Kidney (tissue), 14 donors: ENCODE data around the gene MRC2. TPM values are rescaled to one million over a fixed set of nuclear protein-coding genes. Genes with fewer than 3 reads are reported as not detected.

Source experiments
- DNase-seq, 5 donors: peaks; one replicate each; pipeline ENCODE4 v3.0.0-alpha.2; 2013 to 2020
- FAIRE-seq: peaks from 2 replicates; lab custom pipeline; 2012; peaks lifted over from hg19 to GRCh38; lab: Jason Lieb, UNC
- H3K27ac ChIP-seq, 2 donors: one replicate each; pipeline ENCODE4 v1.7.0; 2013; ENCODE audit warnings: low read depth in 2 of 2, low read length in 2 of 2, inconsistent platforms in 1 of 2
- H3K27me3 ChIP-seq: one replicate; pipeline ENCODE4 v1.7.1; 2013; ENCODE audit warnings: low read length, inconsistent platforms; ENCODE audit not compliant: control insufficient read depth, insufficient read depth
- H3K36me3 ChIP-seq, 3 donors: one replicate each; pipeline versions ENCODE4 v1.7.0 to v1.7.1; 2013; ENCODE audit warnings: low read length in 3 of 3, control low read depth in 1 of 3, inconsistent platforms in 1 of 3; ENCODE audit not compliant: insufficient read depth in 3 of 3, control insufficient read depth in 2 of 3
- H3K4me1 ChIP-seq, 3 donors: one replicate each; pipeline versions ENCODE4 v1.7.0 to v1.7.1; 2013; ENCODE audit warnings: low read length in 3 of 3, inconsistent platforms in 1 of 3, low read depth in 1 of 3; ENCODE audit not compliant: control insufficient read depth in 2 of 3, insufficient read depth in 2 of 3
- H3K4me3 ChIP-seq, 3 donors: one replicate each; pipeline versions ENCODE4 v1.7.0 to v1.8.1; 2013; ENCODE audit warnings: low read length in 3 of 3, control low read depth in 1 of 3, inconsistent platforms in 1 of 3
- H3K9ac ChIP-seq, 3 donors: one replicate each; pipeline versions ENCODE4 v1.7.0 to v1.7.1; 2013; ENCODE audit warnings: low read length in 3 of 3, control low read depth in 1 of 3, inconsistent platforms in 1 of 3
- H3K9me3 ChIP-seq, 3 donors: one replicate each; pipeline versions ENCODE4 v1.7.0 to v1.7.1; 2013; ENCODE audit warnings: low read length in 3 of 3, control low read depth in 1 of 3, inconsistent platforms in 1 of 3; ENCODE audit not compliant: control insufficient read depth in 2 of 3, insufficient read depth in 1 of 3
- intact Hi-C: fragments of 100-400 bp; cut with DNase I; formaldehyde crosslinking; loops from one replicate; pipeline ENCODE4 v1.11.1; 2022
- polyA plus RNA-seq: library from polyadenylated mRNA; stranded (reverse); fragments of 350-450 nt; fragmentation: Illumina TruSeq; extraction: RNeasy Lipid Tissue Mini Kit (QIAGEN cat#74804); gene quantifications from one replicate; pipeline ENCODE4 v1.2.3, GENCODE V29; 2014; ENCODE audit warnings: low read depth, low replicate concordance; ENCODE audit not compliant: insufficient read depth
- total RNA-seq: library from RNA; stranded (reverse); fragmentation: NEBNext Ultra II Directional; extraction: Animal tissue kit (Norgen Biotek cat#: 25700); gene quantifications from one replicate; pipeline ENCODE4 v1.2.1, GENCODE V29; 2021
- TF ChIP-seq, protein P1 (sequence below): IDR thresholded peaks from 3 replicates; pipeline ENCODE4 v1.5.1; 2012; ENCODE audit warnings: mild to moderate bottlenecking, moderate library complexity, borderline replicate concordance; ENCODE audit not compliant: insufficient read depth; ENCODE audit errors: extremely low read depth
- donor health status: control.
- donor health status: control.
- donor health status: control.
- donor health status: control.
- donor health status: control.
- donor health status: DM: yes; HTN: yes; CAD: no.
- donor health status: Normal renal cell carcinoma (clear cell type).

The MRC2 gene
- total and polyA plus RNA-seq, 2 donors from 2014 or later, result 18.0 to 23.7 TPM

- intact Hi-C loops, result loop anchor here (10.0 kb wide), 1 partner anchor 256 kb away; the partner anchor contains the start of gene TANC2
- Histone ChIP-seq H3K27ac (no peak overlapping the region), H3K4me3 (no peak overlapping the region), H3K27me3 (no peaks in the 10 kb centered on the region), H3K9me3 (peaks cover 0 to 5% (median 0%) of the 10 kb centered on the region in 3 donors), H3K9ac (no peak overlapping the region), H3K4me1 (peaks cover 0 to 13% (median 4%) of the 10 kb centered on the region in 3 donors), H3K36me3 (no peaks in the 10 kb centered on the region)
- TF ChIP-seq, protein P1, sequence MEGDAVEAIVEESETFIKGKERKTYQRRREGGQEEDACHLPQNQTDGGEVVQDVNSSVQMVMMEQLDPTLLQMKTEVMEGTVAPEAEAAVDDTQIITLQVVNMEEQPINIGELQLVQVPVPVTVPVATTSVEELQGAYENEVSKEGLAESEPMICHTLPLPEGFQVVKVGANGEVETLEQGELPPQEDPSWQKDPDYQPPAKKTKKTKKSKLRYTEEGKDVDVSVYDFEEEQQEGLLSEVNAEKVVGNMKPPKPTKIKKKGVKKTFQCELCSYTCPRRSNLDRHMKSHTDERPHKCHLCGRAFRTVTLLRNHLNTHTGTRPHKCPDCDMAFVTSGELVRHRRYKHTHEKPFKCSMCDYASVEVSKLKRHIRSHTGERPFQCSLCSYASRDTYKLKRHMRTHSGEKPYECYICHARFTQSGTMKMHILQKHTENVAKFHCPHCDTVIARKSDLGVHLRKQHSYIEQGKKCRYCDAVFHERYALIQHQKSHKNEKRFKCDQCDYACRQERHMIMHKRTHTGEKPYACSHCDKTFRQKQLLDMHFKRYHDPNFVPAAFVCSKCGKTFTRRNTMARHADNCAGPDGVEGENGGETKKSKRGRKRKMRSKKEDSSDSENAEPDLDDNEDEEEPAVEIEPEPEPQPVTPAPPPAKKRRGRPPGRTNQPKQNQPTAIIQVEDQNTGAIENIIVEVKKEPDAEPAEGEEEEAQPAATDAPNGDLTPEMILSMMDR, result no peak
- FAIRE-seq (no peak), DNase-seq (no peak)
Observed at GRCh38 chr17:62708587-62708986, 81.1 kb downstream of the MRC2 start.

- no peak overlapping the region for H3K27ac ChIP-seq
- FAIRE-seq (no peak), DNase-seq (peak in 3 of 5 donors; percentile 55 to 58 (median 57))
- peaks cover 0 to 6% (median 4%) of the 10 kb centered on the region in 3 donors for H3K4me1 ChIP-seq
- H3K9me3 ChIP-seq, result peaks cover 0 to 5% (median 0%) of the 10 kb centered on the region in 3 donors
- H3K9ac ChIP-seq, result no peak overlapping the region
- intact Hi-C loops, result no loop called here
- no peak overlapping the region for H3K4me3 ChIP-seq
- no peaks in the 10 kb centered on the region for H3K27me3 ChIP-seq
- no peaks in the 10 kb centered on the region for H3K36me3 ChIP-seq
- TF ChIP-seq, protein P1, result no peak
Observed at GRCh38 chr17:62712171-62712581, 84.7 kb downstream of the MRC2 start.

DNA sequence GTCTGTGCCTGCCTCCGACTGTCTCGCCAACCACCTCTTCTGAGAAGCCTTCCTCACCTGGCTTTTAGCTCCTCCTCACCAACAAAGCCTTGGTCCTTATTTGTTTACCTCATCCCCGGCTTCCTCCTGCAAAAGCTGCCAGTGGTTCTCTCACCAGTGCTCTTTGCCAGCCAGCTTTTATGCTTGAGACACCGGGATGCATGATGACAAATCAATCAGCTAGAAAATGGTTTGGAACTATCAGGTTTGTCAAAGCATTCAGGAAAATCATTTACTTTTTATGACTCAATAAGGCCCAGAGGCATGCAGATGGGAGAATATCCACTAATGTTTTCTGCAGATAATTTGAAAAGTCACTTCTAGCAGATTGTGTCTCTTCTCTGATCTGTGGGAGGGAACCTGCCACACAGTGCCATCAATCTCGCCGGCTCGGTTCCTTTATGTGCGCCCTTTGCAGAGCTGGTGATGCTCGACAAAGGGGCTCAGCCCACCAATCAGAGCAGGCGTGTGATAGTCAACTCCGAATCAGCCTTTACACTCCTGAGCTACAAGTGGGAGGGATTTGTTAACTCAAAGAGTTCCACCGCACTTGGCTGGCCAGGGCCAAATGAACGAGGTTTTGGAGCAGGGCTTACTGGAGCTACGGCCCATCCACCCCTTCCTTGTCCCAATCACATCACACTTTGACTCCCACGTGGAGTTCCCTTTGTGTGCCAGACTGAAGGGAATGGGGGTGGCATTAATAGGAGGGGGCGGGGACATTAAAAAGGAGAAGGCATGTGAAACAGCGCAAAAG lies 85.8 kb downstream of the MRC2 start:
- Histone ChIP-seq H3K9me3 (peaks cover 0 to 5% (median 0%) of the 10 kb centered on the region in 3 donors), H3K9ac (no peak overlapping the region), H3K27ac (no peak overlapping the region), H3K4me1 (peaks cover 0 to 6% (median 4%) of the 10 kb centered on the region in 3 donors), H3K4me3 (no peak overlapping the region), H3K36me3 (no peaks in the 10 kb centered on the region), H3K27me3 (no peaks in the 10 kb centered on the region)
- intact Hi-C loops, result no loop called here
- no peak for FAIRE-seq
- TF ChIP-seq, protein P1, result no peak
- peak in 4 of 5 donors; percentile 89 to 94 (median 91) for DNase-seq
